ENCODE measurements around the gene ARFGEF2. TPM values are rescaled to one million over a fixed set of nuclear protein-coding genes. Genes with fewer than 3 reads are reported as not detected.

The ARFGEF2 gene
- total and polyA plus RNA-seq, 4 donors: 7.4 to 35.1 (median 20.1) TPM

GRCh38 chr20:48912065-48912464 is 9.4 kb upstream of the ARFGEF2 start:
- 81 to 92% methylated on average over 4 of the region's 4 CpGs for WGBS, 2 donors
- Histone ChIP-seq H3K4me3 (no peak overlapping the region), H3K27me3 (ENCODE audit: control insufficient read depth in 3 of 3, insufficient read depth in 3 of 3, low read length in 2 of 3) (no peaks in the 10 kb centered on the region), H3K9me3 (ENCODE audit: control insufficient read depth in 4 of 4, insufficient read depth in 3 of 4, low read length in 3 of 4) (peaks cover 0 to 8% (median 0%) of the 10 kb centered on the region in 4 donors), H3K36me3 (ENCODE audit: control insufficient read depth in 4 of 4, insufficient read depth in 4 of 4, low read length in 4 of 4) (no peaks in the 10 kb centered on the region), H3K27ac (ENCODE audit: low read depth in 1 of 2, low read length in 1 of 2) (no peak overlapping the region), H3K9ac (ENCODE audit: insufficient read depth in 1 of 2, low read length in 2 of 2) (no peak overlapping the region), H3K4me1 (ENCODE audit: control insufficient read depth in 5 of 5, insufficient read depth in 5 of 5, low read length in 5 of 5) (peaks cover 0 to 3% (median 0%) of the 10 kb centered on the region in 5 donors)
- ATAC-seq (ENCODE audit: insufficient read depth, low FRiP score) (no peak), DNase-seq (no peak)
- TF ChIP-seq CTCF (IDR thresholded peaks at IDR 0.05; ENCODE audit: control extremely low read depth, extremely low read depth): no peak

- DNase-seq (no peak), ATAC-seq (ENCODE audit: insufficient read depth, low FRiP score) (no peak)
- Histone ChIP-seq H3K27me3 (ENCODE audit: control insufficient read depth in 3 of 3, insufficient read depth in 3 of 3, low read length in 2 of 3) (no peaks in the 10 kb centered on the region), H3K4me3 (no peak overlapping the region), H3K27ac (ENCODE audit: low read depth in 1 of 2, low read length in 1 of 2) (no peak overlapping the region), H3K4me1 (ENCODE audit: control insufficient read depth in 5 of 5, insufficient read depth in 5 of 5, low read length in 5 of 5) (peaks cover 0 to 5% (median 0%) of the 10 kb centered on the region in 5 donors), H3K36me3 (ENCODE audit: control insufficient read depth in 4 of 4, insufficient read depth in 4 of 4, low read length in 4 of 4) (no peaks in the 10 kb centered on the region), H3K9ac (ENCODE audit: insufficient read depth in 1 of 2, low read length in 2 of 2) (no peak overlapping the region), H3K9me3 (ENCODE audit: control insufficient read depth in 4 of 4, insufficient read depth in 3 of 4, low read length in 3 of 4) (no peaks in the 10 kb centered on the region)
- no peak for TF ChIP-seq CTCF (IDR thresholded peaks at IDR 0.05; ENCODE audit: control extremely low read depth, extremely low read depth)
- 64 to 75% methylated on average over 1 of the region's 1 CpG for WGBS, 2 donors
Measured at GRCh38 chr20:48916699-48917098, 4.8 kb upstream of the ARFGEF2 start.

GRCh38 chr20:48919336-48919881 is 2.1 kb upstream of the ARFGEF2 start:
- Histone ChIP-seq H3K36me3 (ENCODE audit: control insufficient read depth in 4 of 4, insufficient read depth in 4 of 4, low read length in 4 of 4) (no peaks in the 10 kb centered on the region), H3K9ac (ENCODE audit: insufficient read depth in 1 of 2, low read length in 2 of 2) (no peak overlapping the region), H3K9me3 (ENCODE audit: control insufficient read depth in 4 of 4, insufficient read depth in 3 of 4, low read length in 3 of 4) (no peaks in the 10 kb centered on the region), H3K4me3 (no peak overlapping the region), H3K4me1 (ENCODE audit: control insufficient read depth in 5 of 5, insufficient read depth in 5 of 5, low read length in 5 of 5) (peaks cover 0 to 17% (median 0%) of the 10 kb centered on the region in 5 donors), H3K27ac (ENCODE audit: low read depth in 1 of 2, low read length in 1 of 2) (no peak overlapping the region), H3K27me3 (ENCODE audit: control insufficient read depth in 3 of 3, insufficient read depth in 3 of 3, low read length in 2 of 3) (no peaks in the 10 kb centered on the region)
- WGBS, 2 donors: 75 to 88% methylated on average over 6 of the region's 6 CpGs
- ATAC-seq (ENCODE audit: insufficient read depth, low FRiP score): no peak
- TF ChIP-seq CTCF (IDR thresholded peaks at IDR 0.05; ENCODE audit: control extremely low read depth, extremely low read depth): no peak
- DNase-seq: no peak

Measured in lung (tissue), 12 donors.